ENCODE data around the gene PLCG1.
"Not testable (repeated sequence)": the region's sequence is repeated elsewhere in the genome, so short reads cannot be mapped to it uniquely, and the experiment has no call there.

Gene PLCG1

DNA sequence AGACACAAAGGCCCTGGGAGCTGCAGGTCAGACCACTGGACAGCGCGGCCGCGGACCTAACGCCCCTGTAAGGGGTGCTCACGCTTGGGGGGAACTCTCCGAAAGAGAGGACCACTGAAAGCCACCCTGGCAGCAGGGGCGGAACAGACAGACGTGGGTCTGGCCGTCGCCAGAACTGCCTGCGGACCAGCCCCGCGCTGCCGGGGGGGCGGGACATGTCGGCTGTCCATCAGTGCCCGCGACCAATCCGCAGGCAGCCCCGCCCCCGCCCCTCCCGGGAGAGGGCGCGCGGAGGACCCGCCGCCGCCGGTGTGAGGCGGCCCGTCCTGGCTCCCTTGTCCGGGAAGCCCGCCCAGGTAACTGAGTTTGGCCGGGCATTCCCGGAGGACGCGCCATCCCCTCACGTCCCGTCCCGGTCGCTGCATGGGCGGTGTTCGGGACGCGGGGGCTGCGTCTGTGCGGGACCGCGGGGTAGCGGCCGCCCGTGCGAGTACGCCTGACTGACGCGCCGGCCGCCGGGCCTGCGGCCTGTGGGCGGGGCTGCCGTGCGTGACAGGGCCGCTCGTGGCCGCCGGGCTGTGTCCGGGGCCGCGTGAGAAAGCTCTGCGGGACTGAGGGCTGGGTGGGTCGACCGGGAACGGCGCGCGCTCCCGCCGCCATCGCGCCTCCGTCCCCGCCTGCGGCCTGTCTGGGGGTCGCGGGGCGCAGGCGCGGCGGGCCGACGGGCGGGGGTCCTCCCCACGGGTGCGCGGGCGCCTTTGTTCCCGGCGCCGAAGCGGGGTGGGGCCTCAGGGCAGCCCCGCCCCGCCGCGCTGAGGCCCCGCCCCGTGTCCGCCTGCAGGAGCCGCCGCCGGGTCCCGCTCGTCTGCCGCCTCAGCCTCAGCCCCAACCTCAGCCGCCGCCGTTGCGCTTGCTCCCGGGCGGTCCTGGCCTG, at the start of gene PLCG1:
Gene PLCG1 (plus strand): TSS at position 864 of the 934 bp plus-strand sequence. CDS start 99 bp downstream, outside the sequence.
- peak; percentile 76 to 96 for DNase-seq

DNA sequence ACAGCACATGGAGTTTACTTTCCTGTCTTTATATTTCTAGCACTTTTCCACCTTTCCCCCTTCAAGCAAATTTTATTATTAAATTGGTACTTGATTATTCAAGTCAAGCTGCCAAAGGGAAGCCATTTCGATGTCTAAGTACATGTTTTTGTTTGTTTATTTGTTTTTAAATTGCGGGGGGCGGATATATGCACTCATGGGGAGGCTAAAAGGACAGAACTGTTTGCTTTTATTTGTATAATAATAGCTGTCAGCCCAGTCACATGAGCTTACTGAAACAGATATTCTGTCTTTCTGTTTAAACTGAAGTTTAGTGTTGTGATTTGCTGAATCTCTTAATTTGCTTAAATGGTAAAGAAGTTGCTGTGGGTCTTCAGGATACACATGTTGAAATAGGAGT, 49.6 kb upstream of the PLCG1 start:
- DNase-seq: no peak

DNA sequence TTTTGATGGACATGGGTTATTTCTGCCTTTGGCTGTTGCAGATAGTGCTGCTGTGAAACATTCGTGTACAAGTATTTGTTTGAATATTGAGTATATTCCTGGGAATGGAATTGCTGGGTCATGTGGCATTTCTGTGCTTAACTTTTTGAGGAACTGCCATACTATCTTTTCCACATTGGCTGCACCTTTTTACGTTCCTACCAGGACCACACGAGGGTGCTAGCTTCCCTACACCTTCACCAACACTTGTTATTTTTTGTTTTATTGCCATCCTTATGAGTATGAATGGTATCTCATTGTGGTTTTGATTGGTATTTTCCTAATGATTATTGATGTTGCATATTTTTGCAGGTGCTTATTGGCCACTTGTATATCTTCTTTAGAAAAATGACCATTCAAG, 47.8 kb upstream of the PLCG1 start:
- no peak for DNase-seq

DNA sequence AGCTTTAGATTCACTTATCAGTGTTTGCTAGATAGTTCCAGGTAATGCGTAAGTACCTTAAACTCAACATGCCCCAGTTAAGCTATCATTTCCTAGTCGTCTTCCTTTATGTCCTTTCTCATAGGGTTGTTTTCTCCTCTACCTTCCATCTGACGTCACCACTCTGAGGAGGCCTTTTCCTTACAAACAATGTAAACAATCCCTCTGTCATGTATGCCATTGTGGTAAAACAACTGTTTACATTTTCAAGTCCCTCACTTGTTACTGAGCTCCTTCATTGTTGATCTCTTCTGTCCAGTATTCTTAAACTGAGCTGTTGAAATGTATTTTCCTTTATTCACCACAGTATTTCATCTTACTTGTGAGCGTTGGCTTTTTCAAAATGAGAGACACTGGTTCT, 45.4 kb upstream of the PLCG1 start:
- no peak for DNase-seq

DNA sequence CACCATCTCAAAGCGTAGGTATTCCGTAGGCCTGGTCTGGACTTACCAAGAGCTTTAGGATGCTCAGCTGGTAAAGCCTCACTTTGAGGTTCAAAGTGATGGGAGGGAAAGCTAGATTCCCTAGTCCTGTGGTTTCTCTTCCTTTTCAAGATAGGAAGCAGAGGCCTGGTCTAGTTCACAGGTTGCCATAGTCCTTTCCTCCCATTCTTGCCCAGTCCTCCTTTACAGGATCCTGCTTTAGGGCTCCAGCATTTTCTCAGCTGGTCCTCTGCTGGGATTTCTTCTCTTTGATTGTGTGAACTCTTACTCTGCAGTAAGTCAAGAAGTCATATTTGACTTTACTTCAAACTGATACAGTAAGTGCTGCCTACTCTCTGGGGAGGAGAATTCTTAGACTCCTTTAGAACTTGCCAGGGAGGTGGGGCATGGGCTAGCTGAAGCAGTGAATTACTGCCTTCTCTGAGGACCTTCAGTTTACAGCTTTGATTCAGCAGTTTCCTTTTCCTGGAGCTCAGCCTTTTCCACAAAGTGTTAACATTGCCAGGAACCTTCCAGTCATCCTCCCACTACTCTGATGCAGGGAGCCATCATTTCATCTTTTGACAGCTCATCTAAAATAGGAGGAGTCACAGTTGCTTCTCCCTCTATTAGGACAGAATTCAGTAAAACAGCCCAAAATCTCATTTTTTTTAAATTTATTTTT, 42.8 kb upstream of the PLCG1 start:
- no peak for DNase-seq

DNA sequence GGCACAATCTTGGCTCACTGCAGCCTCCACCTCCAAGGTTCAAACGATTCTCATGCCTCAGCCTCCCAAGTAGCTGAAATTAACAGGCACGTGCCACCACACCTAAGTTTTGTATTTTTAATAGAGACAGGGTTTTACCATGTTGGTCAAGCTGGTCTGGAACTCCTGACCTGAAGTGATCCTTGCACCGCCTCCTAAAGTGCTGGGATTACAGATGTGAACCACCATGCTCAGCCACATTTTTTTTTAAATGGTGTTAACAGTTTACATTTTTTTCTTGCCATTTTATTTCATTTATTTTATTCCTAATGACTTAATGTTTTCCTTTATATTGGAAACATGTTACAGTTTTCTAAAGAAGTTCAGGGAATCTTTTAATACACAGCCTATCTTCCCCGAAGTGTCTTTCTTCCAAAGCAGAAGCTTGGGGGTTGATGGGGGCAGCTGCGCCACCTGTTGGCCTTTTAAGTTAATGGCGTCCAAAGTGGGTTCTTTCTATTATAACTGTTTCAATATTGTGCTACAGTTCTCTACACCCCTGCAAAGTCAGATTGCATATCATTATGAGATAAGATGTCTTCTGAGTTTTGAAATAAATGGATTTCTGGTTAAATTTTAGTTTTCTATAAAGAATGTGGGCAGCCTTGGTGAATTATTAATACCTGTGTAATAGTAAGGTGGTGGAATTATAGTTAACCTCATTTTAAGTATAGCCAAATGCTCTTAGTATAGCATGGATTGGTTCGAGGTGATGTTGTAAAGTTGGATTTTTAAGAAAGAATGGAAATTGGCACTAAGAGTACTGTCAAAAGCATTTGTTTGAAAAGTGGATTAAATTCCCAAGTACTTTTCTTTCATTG, 42.0 kb upstream of the PLCG1 start:
- peak; percentile 25 to 72 for DNase-seq

DNA sequence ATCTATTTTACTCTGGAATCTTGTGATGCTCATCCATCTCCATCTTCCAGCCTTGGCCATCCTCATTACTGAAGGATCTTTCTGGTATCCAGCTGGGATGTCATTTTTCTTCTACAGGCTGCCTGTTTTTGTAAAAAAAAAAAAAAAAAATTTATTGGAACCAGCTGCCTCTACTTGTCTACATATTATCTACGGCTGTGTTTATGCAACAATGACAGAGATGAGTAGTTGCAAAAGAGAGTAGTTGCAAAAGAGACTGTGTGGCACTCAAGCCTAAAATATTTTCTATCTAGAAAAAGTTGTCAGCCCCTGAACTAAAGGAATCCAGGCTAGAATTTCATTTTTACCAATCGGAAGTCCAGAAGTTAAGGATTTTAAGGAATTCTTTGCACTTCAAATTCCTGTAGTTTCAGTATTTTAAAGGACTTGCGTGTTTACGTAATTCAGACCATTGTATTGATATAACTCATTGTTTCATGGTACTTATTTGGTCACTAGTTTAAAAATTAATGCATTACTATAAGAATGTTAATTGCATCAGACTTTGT, 38.6 kb upstream of the PLCG1 start:
- DNase-seq: no peak

DNA sequence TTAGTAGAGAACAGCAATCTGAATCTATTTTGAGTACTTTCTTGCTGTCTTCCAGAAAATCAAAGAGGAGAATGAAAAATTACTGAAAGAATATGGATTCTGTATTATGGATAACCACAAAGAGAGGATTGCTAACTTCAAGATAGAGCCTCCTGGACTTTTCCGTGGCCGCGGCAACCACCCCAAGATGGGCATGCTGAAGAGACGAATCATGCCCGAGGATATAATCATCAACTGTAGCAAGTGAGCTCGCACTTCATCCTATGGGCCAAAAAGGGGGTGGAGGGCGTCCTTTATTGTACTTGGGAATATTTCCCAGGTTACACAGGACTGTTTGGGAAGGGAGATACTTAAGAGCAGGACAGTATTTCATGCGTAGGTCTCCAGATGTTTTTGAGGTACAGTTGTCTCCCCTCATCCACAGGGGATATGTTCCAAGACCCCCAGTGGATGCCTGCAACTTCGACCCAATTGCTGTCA, 37.3 kb upstream of the PLCG1 start:
- DNase-seq: no peak

DNA sequence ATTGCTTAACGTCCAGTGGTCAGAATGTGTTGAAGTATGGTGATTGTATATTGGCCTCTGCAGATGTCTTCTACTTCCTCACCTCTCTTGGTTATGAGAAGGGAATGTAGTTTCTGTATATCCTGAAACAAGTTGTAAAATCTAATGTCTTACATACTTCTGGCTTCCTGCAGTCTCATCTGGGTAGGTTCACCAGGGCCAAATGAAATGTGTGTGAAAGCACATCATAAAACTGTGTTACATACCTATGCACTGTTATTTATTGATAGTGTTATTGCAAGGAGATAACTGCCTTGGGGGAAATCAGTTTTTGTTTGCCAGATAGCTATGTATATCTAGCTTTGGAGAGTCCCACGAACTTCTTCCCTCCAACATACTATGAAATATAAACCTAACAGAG, 35.7 kb upstream of the PLCG1 start:
- DNase-seq: no peak

DNA sequence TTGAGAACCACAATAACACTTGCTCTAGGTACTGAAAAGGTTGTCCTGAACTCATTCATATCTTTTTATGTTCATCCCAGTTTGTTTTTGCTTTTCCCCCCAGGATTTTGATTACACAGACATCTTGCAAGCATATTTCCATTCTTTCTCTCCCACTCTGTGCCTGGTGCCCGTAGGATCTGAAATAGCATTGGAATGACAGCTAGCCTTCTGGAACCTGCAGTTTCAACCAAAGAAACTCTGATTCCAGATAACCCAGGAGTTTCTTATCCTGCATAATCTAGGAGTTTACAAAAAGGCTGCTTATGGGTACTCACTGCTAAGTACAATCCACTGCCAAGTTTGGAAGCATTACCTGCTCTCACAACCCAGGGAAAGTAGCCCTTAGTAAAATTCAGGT, 28.8 kb upstream of the PLCG1 start:
- no peak for DNase-seq

DNA sequence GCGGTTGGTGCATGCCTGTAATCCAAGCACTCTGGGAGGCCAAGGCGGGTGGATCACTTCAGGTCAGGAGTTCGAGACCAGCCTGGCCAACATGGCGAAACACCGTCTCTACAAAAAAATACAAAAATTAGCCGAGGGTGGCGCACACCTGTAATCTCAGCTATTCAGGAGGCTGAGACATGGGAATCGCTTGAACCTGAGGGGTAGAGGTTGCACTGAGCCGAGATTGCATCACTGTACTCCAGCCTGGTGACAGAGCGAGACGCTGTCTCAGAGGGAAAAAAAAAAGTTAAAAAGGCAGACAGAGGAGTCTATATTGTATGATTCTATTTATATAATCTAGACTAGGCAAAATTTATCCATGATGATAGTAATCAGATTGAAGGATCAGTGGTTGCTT, 27.3 kb upstream of the PLCG1 start:
- DNase-seq: no peak

DNA sequence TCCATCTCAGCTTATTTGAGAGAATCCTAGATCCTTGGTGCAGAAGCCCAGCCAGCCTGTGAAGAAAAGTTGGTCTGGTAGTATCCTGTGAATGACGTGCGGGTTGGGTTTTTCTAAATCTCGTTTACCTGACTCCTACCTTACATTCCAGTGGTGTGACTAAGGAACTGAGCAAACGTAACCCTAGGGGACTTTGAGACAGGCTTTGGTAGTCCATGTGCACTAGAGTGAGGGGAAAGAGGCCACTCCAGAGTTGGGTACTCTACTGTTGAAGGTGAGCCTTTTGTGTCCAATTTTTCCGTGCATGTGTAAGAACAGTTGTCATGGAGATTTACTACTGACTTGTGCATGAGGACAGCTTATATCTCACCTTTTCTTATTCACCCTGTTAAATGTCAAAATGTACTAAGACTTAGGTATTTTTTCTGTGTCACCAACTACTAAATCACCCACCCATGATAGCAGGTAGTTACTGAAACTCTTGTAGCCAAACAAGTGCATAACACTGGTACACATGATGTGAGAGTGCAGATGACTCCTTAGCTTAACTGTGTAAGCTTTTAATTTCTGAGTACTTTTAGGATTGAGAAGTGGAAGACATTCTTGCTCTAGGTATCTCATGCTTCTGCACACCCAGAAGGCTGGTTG, 26.3 kb upstream of the PLCG1 start:
- no peak for DNase-seq

DNA sequence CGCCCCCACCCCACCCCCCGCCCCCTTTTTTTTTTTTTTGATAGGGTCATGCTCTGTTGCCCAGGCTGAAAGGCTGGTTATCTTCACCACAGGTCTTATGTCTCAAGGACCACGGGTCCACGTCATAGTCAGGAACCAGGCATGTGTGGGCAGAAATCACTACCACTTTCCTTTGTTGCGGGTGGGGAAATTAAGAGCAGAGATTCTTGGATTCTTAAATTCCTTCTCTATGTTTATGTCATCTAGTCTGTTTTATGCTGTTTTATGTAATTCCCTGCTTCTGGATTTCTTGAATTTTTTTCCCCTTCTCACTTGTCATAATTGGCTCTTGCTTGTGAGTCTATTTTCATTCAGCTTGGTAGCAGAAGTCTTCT, 25.8 kb upstream of the PLCG1 start:
- DNase-seq: no peak

DNA sequence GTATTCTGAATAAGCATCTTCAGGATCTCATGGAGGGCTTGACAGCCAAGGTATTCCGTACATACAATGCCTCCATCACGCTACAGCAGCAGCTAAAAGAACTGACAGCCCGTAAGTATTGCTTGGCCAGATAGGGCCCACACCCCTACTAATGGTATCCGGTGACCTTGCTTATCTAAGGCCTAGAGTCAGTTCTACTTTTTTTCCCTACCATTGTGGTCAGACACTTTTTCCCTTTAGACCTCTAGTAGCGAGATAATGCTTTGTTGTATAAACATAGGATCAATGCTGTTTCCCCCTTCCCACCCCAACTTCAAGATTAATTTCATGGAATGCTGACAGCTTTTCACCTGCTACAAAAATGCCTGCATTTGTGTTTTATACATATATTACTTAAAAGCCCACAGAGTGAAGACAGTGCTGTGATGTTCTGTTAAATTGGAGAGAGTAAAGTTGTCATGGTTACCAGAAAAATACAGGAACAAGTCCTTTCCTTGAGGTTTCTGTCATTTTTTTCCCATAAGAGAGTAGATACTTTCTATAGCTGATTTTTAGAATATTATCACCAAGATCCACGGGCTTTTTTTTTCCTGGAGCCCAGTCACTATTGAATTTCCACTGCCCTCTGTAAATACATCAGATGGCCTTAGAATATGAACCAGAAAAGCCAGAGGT, 20.9 kb upstream of the PLCG1 start:
- no peak for DNase-seq

DNA sequence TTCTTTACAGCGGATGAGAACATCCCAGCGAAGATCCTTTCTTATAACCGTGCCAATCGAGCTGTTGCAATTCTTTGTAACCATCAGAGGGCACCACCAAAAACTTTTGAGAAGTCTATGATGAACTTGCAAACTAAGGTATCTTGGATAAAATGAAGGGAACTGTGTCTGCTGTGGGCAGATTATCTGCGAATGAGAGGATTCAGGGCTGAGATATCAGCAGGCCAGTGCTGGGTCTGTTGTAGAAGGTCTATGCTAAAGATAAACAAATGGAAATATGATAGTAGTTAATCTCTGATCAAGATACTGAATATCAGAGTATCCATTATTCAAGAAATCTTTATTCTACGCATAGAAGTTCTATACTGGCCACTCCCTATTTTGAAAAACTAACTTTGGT, 19.2 kb upstream of the PLCG1 start:
- not testable (repeated sequence) for DNase-seq

DNA sequence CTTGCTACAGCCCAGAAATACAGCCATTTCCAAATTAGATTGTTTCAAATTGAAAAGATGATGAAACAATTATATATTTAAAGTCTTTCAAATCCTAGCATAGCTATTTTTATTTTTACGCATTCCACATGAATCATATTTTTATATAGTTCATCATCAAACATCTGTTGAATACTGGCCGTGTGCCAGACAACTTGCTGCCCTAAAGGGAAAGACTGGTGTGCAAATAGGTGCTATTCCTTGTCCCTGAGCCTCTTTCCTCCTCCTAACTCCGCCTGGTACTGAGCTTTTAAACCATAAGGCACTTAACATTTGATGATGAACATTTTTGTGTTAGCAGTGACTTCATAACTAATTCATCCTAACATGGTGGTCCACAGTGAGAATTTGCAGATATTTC, 18.7 kb upstream of the PLCG1 start:
- no peak for DNase-seq

DNA sequence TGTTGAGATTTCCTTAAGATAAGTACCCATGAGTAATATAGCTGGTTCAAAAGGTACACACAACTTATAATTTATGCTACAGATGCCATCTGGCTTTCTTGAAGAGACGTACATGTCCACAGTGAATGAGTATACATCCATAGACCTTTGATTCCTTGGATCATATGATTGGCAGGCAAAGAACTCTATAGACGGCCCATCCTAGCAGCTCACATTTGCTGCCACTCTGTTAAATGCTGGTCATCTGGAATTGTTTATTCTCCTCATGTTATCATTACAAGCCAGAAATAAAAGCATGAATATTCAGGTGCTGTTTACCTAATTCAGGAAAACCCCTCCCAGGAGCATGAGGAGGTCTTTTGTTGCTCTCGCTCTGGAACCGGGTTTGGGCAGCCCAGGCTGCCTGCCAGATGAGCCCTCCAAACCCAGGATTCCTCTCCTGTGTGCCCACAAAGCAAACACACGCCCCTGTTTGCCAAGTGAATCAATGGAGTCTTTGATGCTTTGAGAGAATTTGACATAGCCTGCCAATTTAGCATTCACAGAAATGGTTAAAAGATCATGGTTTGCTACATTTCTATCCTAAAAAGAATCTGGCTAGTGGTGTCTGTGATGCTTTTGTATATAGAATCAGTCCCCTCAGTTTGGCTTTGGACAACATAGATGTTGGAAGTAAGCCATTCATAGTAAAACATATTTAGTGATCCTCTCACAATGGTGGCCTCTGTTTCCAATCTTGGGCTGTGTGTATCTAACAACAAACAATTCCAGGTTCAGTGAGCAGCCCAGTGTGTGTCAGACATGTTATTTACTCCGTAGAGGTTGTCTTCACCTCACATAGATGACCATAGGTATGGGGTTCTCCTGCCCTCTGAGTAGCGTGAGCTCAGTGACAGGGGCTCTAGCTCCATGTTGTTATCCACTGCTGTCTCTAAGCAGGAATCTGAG, 17.5 kb upstream of the PLCG1 start:
- DNase-seq: no peak

DNA sequence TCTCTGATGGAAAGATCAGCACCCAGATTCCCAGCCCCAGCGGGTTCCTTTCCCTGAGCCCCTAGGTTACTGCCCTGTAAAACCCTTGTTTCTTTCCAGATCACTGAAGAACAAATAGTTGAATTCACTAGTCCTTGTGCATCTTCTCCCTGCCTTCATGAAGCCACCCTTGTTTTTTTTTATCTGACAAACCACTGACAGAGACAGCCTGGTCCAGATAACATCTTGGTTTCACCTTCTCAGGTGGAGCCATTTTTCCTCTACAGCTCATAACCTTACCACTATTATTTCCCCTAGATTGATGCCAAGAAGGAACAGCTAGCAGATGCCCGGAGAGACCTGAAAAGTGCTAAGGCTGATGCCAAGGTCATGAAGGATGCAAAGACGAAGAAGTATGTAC, 15.9 kb upstream of the PLCG1 start:
- no peak for DNase-seq

DNA sequence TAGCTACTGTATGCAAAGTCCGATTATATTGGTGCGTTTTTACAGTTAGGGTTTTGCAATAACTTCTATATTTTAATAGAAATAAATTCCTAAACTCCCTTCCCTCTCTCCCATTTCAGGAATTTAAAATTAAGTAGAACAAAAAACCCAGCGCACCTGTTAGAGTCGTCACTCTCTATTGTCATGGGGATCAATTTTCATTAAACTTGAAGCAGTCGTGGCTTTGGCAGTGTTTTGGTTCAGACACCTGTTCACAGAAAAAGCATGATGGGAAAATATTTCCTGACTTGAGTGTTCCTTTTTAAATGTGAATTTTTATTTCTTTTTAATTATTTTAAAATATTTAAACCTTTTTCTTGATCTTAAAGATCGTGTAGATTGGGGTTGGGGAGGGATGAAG, 13.7 kb upstream of the PLCG1 start:
- no peak for DNase-seq

DNA sequence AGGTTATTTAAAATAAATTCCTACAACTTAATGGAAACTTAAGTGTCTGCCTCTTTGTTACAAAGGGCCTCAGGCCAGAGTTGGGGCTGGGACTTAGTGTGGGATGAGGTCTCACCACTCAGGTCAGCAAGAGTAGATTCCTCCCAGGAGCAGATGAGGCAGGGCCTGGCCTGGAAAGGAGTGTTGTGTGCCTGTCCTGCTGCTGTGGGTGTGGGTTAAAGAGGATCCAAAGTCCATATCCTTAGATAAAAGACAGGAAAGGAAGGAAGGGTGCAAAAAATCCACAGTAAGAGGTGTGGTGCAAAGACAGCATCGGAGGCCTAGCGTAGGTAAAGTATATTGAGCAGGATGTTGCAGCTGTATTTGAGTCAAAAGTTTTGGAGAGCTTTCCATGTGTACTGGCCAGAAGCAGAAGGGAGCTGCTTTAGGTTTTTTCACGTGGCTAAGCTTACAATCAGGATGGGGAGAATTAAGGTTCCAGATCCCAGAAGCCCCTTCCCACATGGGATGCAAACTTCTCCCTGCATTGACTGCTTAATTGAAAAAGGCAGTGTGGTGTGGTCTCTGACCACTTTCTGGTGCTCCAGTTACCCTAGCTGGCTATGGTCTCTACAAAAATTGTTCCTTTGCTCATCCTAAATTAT, 12.8 kb upstream of the PLCG1 start:
- no peak for DNase-seq
